ENCODE measurements around the gene CXorf66. TPM values are rescaled to one million over a fixed set of nuclear protein-coding genes. Genes with fewer than 3 reads are reported as not detected.
"Not testable (repeated sequence)": the region's sequence is repeated elsewhere in the genome, so short reads cannot be mapped to it uniquely, and the experiment has no call there.

Gene CXorf66
- polyA plus RNA-seq, 3 donors, result not detected

DNA sequence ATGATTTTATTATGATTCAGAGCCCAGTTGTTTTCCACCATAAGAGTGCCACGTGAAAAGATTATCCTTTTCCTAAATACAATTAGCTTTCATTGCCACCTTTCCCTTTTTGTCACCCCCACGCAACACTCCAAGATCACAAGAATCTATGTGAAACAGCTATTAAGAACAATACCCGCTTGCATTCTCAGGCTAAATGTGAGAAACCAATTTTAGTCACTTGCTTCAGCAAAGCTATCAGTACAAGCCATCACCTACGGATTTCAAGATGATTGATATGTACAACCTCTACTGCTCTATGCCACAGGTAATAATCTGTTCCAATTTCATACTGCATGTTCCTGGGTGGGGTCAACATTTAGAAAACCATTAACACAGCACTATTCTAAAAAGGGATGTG lies 34.9 kb downstream of the CXorf66 start:
- no peak for DNase-seq (ENCODE audit: low read depth in 3 of 3, low spot score in 2 of 3)

DNA sequence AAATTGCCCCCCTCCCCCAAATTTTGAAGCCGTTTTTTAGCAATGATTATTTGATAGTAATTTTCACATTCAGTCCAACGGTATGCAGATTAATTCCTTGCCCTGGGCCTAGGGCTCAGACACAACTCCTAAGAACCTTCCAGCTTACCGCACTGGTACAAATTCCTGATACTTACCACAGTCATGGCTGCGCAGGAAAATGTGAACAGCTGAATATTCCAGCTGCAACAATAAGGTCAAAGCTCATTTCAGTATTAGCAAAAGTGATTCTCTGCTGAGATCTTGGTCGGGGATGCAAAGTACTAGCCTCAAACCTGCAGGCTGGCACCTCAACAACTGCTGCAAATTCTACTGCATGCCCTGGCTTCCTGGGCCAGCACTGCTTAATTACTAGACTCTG lies 35.4 kb downstream of the CXorf66 start:
- no peak for DNase-seq (ENCODE audit: low read depth in 3 of 3, low spot score in 2 of 3)

DNA sequence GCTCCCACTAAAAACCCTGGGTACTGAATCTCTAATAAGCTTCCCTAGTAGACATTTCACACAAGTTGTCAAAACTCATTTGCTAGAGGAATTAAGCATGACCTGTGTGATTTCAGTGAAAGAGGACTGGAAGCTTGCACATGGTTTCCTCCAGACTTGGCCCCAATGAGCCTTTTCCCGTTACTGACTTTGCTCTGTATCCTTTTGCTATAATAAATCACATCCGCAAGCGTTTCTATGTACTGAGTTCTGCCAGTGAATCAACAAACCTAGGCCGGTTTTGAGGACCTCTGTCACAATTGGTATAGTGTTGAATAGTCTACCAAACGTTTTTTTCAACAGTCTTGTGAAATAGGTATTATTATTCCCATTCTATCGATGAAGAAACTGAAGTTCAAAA lies 40.6 kb downstream of the CXorf66 start:
- DNase-seq (ENCODE audit: low read depth in 3 of 3, low spot score in 2 of 3), result no peak

DNA sequence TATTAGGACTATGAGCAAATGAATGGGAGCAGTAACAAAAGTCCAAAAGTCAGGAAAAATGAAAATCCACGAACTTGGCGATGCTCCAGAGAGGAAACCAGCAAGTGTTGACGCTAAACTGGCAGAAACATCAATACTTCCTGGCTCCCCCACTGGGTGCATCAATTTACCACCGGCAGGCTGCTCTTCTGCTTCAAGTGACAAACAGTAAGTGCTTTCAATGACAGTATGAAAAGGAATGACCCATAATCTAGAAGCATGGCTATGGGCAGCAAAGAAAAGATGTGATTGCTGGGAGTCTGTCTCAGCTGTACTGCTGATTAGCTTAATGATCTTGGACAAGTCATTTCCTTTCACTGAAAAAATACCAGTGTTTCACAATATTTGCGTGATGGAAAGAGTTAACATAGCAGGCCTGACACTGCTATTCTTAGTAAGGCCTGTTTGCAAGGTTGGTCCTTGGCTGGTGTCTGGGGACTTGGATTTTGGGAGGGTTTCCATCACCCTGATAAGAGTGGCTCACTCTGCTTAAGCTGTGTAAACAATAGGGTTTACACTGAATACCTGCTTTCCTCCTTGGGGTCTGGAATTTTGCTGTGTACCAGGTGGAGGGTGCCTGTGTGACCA lies 41.1 kb downstream of the CXorf66 start:
- no peak for DNase-seq (ENCODE audit: low read depth in 3 of 3, low spot score in 2 of 3)

DNA sequence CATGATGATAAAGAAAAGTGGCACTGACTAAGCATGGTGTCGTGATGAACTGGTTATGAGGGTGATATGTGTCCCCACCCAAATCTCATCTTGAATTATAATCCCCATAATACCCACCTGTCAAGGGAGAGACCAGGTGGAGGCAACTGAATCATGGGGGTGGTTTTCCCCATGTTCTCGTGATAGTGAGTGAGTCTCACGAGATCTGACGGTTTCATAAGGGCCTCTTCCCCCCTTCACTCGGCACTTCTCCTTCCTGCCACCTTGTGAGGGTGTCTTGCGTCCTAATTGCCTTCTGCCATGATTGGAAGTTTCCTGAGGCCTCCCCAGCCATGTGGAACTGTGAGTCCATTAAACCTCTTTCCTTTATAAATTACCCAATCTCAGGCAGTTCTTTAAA lies 44.2 kb downstream of the CXorf66 start:
- not testable (repeated sequence) for DNase-seq (ENCODE audit: low read depth in 3 of 3, low spot score in 2 of 3)

DNA sequence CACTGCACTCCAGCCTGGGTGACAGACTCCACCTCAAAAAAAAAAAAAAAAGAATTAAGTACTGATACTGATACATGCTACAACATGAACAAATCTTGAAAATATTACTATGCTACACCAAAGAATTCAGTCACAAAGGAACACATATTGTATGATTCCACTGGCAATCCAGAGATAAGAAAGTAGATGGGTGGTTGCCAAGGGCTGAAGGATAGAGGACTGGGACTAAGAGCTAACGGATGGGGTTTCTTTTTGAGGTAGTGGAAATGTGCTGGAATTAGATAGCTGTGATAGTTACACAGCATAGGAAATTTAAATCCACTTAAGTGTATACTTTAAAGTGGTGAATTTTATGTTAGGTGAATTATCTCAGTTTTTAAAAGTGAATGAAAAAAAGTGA lies 45.0 kb downstream of the CXorf66 start:
- no peak for DNase-seq (ENCODE audit: low read depth in 3 of 3, low spot score in 2 of 3)

DNA sequence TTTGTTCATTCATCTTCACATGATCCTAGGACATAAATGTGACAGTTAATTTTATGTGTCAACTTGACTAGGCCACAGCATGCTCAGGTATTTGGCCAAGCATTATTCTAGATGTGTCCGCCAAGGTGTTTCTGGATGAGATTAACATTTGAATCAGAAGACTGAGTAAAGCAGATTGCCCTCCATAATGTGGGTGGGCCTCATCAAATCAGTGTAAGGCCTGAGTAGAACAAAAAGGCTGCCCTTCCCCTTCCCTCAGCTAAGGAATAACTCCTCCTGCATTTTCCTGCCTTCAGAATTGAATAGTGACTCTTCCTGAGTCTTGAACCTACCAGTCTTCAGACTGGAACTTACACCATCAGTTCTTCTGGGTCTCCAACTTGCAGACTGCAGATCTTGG lies 50.9 kb downstream of the CXorf66 start:
- no peak for DNase-seq (ENCODE audit: low read depth in 3 of 3, low spot score in 2 of 3)

DNA sequence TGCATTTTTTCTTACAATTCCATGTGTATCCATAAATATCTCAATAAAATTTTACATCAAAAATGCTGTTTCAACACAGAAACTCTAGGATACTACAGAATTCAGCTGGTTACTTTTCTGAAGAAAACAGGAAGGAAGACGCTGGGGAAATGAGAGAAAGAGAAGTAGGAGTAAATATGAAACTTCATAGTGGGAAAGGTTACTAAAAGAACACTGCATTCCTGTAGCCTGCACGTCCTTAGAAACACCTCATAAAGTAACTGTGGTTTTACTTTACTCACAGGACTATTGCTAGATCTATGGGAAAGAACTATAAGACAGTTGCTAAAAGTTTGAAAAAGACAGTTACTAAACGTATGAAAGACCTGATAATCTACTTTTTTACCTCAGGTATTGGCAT lies 55.6 kb downstream of the CXorf66 start:
- DNase-seq (ENCODE audit: low read depth in 3 of 3, low spot score in 2 of 3), result no peak

DNA sequence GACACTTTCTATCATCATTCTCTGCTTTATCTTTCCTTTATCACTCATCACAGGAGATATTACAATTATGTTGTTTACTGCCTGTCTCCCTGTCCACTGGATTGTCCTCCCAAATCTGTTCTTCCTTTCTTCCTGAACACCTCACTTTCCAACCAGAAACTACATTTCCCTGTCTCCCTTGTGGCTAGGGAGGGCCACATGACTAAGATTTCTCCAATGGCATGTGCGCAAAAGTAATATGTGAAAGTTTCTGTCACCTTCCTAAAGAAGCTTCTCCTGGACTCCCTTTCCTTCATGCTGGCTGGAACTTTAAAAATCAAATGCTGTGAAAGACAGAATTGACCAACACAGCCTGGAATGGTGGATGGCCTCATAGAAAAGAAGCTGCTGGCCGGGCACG lies 58.2 kb downstream of the CXorf66 start:
- DNase-seq (ENCODE audit: low read depth in 3 of 3, low spot score in 2 of 3), result no peak

DNA sequence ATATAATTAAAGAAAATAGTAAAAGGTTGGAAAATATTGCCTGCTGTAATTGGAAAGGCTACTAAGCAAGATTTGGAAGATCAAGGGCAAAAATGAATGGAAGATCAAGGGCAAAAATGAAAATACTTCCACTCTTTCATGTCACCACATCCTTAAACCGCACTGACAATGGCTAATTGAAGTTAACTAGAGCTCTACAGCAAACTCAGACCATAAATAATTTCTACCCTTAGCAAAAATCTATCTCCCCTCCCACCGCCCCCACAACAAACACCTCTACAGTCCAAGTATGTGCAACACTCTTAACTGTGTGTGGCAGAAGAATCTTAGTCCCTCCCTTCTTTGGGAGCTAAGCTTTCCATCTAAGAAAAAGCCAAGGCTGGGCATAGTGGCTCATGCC lies 59.6 kb downstream of the CXorf66 start:
- no peak for DNase-seq (ENCODE audit: low read depth in 3 of 3, low spot score in 2 of 3)

Other genes starting within 250 kb of the CXorf66 start
- 10 to 100 TPM; 39.4 to 44.5 (median 41.4) TPM for gene ATP11C, start 32.5 kb downstream of the CXorf66 start, polyA plus RNA-seq (ENCODE audit: insufficient read length in 3 of 3)

Measured in right renal cortex interstitium (tissue), 3 donors.